ENCODE measurements around the gene RRP1B. TPM values are rescaled to one million over a fixed set of nuclear protein-coding genes. Genes with fewer than 3 reads are reported as not detected.

RRP1B gene
- total and polyA plus RNA-seq, 2 experiments from 2014 or later, result 54.8 to 95.7 TPM

GRCh38 chr21:43719748-43720538, 60.6 kb downstream of the RRP1B start (continued):
- TF ChIP-seq ZNF462 (CRISPR knock-in tag; IDR thresholded peaks at IDR 0.05) (no peak), NANOG (IDR thresholded peaks at IDR 0.05; ENCODE audit: borderline replicate concordance) (no peak), JUNB (IDR thresholded peaks at IDR 0.05; ENCODE audit: unreplicated experiment) (no peak), STAT1 (IDR thresholded peaks at IDR 0.05; ENCODE audit: unreplicated experiment) (no peak), CTCF (conservative IDR thresholded peaks at IDR 0.05; ENCODE audit: low read depth in 2 of 2) (no peak), CREB1 (CRISPR knock-in tag; IDR thresholded peaks at IDR 0.05; ENCODE audit: low read depth) (no peak), POLR2AphosphoS5 (IDR thresholded peaks at IDR 0.05; ENCODE audit: low read depth) (no peak)

Measured in GM23338 (cell line).